Stimulated activated CD4-positive, alpha-beta T cell treated with anti-CD3 and anti-CD28 coated beads, TNF-alpha, amount 100 ng/mL, for 1 hour (primary cell): ENCODE measurements around the gene SDHA.
"Not testable (repeated sequence)": the region's sequence is repeated elsewhere in the genome, so short reads cannot be mapped to it uniquely, and the experiment has no call there.

Source experiments
- DNase-seq, 3 donors: peaks; one replicate each; pipeline ENCODE4 v3.0.0-alpha.2; 2020; ENCODE audit warnings: low read depth in 3 of 3, low spot score in 1 of 3

SDHA gene

DNA sequence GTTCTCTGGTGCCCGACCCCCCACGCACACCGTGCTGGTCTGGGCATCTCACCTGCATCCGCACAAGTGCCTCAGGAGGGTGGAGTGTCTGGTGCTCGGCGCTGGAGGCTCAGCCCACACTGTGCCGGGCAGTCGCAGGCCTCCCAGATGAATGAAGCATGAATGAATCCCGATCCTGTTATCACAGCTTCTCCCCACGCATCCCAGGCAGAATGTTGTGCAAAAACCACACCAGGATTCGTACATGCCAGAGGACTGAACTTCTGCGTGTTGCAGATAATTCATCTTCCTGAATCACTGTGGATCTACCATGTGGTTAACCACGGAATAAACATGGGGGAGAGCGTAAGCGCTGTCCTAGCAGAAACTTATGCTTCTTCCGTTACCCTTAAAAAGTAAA lies 78.8 kb downstream of the SDHA start:
- DNase-seq = not testable (repeated sequence)

DNA sequence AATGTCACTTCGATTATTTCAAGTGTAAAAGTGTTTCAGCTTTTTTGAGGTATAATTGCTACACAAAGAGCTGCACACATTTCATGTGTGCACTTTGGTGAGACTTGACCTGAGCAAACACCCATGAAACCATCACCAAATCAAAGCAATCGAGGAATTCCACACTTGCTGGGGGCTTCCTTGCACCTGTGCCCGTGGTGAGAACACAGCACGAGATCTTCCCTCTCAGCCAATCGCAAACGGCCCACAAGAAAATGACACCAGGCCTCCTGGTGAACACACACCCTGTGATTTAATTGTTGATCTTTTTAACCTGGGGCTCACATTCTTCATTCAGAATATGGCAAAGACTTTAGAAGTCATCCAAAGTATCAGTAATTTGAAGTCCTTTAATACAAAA lies 79.3 kb downstream of the SDHA start:
- not testable (repeated sequence) for DNase-seq

DNA sequence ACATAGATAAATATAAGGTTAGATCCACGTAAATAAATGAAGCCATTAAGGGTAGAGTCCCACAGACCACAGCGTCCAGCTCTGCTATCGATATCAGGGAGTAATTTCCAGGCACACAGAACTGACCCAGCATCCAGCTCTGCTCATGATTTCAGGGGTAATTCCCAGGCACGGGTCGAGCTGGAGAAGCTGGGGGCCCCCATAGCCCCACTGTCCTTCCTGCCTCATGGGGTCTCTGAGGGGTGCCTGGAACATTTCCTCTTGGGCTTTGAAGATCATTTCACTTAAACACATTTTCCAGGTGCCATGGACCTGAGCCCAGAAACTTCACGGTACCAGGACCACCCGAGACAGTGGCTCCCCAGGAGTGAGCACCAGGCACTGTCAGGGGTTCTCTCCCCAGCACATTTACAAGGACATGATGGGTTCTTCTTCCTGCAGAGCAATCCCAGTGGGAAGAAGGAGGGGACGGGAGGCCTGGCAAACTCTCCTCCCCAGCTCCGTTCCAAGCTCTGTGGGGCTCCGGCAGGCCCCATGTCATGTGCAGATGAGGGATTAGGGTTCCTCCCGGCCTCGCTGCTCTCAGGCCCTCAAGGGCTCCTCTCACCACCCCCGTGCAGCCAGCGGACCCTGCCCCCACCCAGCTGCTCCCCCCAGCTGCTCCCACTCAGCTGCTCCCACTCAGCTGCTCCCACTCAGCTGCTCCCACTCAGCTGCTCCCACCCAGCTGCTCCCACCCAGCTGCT lies 80.0 kb downstream of the SDHA start:
- DNase-seq = not testable (repeated sequence)

DNA sequence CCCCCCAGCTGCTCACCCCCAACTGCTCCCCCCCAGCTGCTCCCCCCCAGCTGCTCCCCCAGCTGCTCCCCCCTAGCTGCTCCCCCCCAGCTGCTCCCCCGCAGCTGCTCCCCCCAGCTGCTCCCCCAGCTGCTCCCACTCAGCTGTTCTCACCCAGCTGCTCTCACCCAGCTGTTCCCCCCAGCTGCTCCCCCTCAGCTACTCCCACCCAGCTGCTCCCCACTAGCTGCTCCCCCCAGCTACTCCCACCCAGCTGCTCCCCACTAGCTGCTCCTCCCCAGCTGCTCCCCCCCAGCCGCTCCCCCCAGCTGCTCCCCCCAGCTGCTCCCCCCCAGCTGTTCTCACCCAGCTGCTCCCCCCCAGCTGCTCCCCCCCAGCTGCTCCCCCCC lies 80.6 kb downstream of the SDHA start:
- no peak for DNase-seq

DNA sequence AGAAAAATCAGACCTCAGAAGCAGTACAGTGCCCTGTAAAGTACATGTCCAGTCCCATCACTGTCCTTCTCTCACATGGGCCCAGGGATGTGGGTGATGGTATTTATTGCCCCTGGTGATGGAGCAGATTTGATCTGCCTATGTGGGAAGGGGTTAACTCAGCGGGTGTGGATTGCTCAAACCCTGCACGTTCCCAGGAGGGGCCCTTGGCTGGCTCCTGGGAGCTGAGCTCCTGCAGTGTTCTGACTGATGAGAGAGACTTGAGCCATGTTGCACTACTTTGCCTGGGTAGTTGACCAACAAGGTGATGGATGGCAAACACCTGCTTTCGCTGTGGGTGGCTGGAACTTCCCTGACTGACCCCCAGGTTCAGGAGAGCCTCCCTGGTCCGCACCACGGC lies 81.8 kb downstream of the SDHA start:
- not testable (repeated sequence) for DNase-seq

DNA sequence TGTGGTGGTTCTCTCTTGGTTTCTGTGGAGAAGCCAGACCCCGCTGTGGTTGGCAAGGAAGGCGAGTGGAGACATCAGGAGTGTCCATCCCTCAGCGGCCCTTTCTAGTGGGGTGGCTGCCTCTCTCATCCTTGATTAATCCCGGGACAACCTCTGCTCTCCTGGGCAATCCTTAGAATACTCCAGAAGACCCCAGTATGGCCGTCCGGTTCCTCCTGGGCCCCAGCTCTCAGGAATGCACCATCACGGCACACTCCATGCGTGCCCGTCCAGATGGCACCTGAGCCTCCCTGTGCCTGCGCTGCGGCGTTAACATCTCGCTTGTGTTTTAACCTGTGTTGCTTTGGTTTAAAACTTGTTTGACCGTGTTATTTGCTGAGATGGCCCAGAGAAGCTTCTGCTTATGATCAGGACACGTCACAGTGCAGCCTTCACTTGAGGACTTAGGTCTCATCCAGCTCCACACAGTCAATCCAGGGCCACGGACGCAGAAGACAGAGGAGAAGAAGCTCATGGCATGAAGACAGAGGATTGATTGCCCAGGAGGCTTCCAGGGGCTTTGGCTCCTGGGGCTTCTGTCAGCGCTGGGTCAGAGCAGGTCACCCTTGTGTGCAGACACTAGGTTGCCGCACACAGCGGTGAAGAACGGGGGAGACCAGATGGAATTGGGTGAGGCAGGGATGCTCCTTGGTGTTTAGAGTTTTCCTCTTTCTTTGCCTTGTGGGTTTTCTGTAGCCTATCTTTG lies 82.7 kb downstream of the SDHA start:
- not testable (repeated sequence) for DNase-seq

DNA sequence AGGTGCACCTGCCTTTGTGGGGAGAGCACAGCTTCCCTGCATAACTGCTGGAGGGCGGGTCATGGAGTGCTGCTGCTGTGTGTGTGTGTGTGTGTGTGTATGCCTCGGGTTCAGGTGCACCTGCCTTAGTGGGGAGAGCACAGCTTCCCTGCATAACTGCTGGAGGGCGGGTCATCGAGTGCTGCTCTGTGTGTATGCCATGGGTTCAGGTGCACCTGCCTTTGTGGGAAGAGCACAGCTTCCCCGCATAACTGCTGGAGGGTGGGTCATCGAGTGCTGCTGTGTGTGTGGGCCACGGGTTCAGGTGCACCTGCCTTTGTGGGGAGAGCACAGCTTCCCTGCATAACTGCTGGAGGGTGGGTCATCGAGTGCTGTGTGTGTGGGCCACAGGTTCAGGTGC lies 84.3 kb downstream of the SDHA start:
- DNase-seq = not testable (repeated sequence)

DNA sequence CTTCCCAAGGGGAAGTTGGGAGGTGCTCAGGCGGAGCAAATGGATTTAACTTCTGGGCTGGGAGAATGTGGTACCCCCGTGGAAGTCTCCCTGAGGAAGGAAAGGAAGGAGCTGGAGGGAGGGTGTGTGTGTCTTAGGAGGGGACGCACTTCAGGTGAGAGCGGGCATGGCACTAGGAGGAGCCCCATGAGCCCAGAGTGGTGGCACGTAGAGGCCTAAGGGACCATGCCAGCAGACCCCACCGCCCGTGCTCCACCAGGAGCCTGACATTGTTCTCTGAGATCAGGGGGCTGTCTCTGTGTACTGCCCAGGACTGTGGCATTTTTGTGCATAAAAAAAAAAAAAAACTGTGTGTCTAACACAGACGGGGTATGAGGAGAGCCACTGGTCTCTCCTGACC lies 84.8 kb downstream of the SDHA start:
- DNase-seq = no peak

DNA sequence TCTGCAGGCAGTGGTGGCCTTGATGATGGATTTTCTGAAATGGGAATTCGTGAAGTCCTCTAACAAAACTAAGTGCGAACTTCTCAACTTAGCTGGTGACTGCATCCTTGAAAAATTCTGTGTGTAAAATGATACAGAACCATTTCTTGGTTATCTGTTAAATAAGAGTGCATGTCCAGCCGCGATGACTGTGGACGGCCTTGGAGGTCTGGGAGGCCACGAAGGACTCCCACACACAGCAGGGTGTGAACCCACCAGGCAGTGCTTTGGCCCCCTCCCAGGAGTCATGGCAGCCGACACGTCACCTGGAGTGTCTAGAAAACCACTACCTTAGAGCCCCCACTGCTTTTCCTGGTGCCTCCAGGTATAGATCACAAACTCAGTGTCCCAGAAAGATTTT lies 85.6 kb downstream of the SDHA start:
- not testable (repeated sequence) for DNase-seq

DNA sequence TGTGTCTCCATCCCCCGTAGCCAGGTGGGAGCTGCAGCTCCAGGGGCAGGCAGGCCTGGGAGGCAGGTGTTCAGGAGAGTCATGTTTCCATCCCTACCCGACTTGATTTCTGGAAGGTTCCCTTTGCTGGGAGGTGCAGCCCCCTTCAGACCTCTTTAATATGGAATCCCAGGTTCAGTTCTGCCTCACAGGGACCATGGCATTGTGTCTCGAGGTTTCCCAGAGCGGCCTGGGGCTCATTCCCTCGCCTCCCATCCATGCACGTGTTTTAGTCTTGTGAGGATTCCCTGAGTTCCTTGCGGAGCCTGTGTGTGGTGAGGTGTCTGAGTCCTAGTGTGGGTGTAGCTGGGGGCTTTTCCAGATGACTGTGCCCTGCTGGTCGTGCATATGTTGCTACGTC lies 86.9 kb downstream of the SDHA start:
- no peak for DNase-seq

DNA sequence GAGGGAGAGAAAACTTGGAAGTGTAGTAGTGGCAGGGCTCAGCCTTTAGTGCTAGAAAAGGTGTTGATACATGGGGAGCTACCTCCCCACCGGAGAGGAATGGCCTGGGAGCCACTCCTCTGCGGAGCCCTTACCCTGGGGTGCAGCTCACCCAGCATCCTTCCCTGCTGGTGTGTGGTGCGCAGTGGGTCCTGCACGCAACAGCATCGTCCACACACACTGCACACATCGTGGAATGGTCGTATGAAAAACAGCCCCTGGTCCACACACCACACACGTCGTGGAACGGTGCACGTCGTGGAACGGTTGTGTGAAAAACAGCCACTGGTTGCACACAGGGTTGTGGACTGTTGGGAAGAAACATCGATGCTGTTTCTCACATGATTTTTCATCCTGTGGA lies 87.3 kb downstream of the SDHA start:
- no peak for DNase-seq

DNA sequence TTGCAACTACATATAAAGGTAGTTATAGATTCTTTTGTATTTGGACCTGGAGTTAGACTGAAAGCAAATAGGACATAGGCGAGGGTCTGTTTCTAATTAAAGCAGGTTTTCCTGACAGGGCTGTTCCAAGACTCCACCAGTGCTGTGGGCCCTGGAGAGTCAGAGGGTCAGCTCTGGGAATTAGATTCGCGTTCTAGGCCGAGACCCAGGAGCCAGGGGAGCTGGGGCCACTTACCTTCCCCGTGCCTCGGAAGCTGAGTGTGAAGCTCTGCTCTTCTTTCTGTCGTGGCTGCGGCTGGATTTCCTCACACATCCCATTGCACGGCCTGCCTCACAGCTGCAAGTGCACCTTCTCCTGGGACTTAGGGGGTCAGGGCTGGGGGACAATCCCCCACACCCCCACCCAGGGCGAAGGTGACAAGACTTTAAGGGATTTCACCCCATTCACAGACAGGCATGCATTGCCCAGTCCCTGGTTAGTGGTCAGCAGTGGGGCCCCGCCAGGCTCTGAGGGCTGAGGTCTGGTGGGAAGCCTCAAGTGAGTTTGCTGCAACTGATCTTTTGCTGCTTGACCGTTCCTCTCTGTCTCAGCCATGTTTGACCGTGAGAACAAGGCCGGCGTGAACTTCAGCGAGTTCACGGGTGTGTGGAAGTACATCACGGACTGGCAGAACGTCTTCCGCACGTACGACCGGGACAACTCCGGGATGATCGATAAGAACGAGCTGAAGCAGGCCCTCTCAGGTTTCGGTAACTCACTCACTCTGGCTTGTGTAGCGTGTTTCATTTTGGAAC lies 88.1 kb downstream of the SDHA start:
- DNase-seq = no peak
